Measurements from ENCODE around the gene CEP170.

Gene CEP170

GRCh38 chr1:243254927-243255790 is at the start of gene CEP170:
CEP170 (minus strand) TSS chr1:243255281; CDS start chr1:243225280, 30,001 bp downstream.
- peak; percentile 77 for DNase-seq (ENCODE audit: low read depth)

- no peak for DNase-seq (ENCODE audit: low read depth)
Measured at GRCh38 chr1:243301059-243301458, 46.0 kb upstream of the CEP170 start.

DNA sequence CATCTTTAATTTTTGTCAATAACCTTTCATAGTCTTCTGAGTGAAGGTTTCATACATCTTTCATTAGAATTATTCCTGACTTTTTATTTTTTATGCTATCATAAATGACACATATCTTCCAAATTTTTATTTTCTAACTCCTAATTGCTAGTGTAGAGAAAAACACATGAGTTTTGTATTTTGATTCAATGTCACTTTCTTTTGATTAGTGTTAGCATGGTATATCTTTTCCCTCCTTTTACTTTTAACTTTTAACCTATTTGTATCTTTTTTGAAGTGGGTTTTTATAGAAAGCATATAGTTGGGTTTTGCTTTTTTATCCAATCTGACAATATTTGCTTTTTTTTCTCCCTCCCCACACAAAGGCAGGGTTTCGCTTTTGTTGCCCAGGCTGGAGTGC is 44.0 kb upstream of the CEP170 start:
- DNase-seq (ENCODE audit: low read depth) = no peak

DNA sequence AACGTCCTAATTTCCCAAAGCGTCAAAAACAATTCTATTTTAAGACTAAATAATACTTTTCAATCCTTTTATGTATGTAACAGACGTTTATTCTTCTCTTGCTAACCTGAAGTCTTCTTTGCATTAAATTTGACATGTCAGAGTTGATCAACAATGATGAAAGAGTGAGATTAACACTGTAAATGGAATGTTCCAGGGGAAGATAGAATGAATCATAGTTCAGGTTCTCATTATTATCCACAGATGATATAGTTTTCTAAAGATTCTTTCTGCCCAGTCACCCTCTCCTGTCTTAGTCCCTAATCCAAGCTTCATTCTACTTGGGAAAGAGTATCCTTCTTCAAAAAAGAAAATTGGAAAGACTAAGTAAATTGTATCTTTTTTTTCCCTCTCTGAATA is 39.6 kb upstream of the CEP170 start:
- DNase-seq (ENCODE audit: low read depth) = no peak

DNA sequence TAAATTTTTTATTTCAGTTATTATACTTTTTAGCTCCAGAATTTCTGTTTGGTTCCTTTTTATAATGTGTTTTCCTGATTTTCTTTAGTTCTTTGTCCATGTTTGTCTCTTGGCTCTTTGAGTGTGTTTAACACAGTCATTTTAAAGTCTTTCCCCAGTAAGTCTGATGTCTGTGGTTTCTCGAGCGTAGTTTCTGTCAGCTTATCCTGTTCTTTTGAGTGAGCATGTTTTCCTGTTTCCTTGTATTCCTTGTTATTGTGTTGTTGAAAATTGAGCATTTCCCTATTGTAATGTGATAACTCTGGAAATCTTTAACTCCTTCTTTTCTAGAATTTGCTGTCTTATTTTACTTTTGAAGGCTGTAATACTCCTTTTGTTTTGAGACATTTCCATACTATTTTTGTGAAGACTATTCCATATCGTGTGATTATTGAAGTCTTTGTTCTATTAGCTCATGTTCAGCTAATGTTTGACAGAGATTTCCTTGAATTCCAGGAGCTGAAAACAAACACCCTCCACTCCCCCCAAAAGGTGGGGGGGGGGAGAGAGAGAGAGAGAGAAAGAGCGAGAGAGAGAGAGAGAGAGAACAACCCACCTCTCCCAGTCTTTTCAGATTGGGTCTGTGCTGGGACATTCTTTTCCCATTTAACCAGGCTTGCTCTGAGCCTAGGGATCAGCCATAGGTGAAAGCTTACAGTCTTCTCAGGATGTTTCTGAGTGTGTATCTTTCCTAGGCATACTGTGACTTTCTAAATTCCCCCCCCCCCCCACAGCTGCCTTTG is 39.1 kb upstream of the CEP170 start:
- no peak for DNase-seq (ENCODE audit: low read depth)

DNA sequence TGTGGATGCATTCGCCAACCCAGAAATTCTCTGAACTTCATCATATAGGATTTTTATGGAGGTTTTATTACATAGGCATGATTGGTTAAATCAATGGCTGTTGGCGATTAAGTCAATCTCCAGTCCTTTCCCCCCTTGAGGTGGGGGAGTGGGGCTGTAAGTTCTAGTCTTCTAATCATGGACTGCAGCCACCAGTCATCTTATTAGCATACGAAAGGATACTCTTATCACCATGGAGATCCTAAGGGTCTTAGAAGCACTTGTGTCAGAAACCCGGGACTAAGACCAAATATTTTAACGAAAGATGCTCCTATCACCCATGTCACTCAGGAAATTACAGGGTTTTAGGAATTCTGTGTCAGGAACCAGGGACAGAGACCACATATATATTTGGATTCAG is 37.0 kb upstream of the CEP170 start:
- DNase-seq (ENCODE audit: low read depth) = no peak

DNA sequence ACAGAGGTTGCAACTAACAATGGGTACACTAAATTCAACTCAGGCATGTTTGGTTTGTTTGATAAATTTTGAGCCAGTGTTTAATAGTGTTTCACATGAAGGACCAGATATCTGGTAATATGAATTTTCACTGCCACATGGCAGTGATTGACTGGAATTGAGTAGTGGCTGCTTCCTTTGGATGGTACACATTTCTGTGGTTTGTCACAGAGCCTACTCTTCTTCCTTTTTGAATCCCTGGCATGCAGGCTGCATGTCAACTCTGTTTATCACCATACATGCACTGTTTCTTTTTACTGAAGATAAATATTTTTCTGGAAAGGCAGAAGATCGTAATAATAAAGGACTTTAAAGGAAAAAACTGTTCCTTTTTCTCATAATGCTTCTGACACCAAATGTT is 36.2 kb upstream of the CEP170 start:
- no peak for DNase-seq (ENCODE audit: low read depth)

DNA sequence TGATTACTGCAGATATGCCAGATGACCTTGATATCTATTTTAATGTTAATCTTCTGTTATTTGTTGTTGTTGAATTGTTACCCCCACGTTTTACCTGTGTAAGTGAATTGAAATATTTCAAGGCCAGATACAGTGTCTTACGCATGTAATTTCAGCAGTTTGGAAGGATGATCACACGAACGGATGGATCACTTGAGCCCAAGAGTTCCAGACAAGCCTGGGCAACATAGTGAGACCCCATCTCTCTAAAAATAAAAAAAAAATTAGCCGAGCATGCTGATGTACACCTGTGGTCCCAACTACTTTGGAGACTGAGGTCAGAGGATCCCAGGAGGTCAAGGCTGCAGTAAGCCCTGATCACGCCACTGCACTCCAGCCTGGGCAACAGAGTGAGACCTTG is 33.0 kb upstream of the CEP170 start:
- DNase-seq (ENCODE audit: low read depth) = no peak

- DNase-seq (ENCODE audit: low read depth) = no peak
Measured at GRCh38 chr1:243287652-243288051, 32.6 kb upstream of the CEP170 start.

DNA sequence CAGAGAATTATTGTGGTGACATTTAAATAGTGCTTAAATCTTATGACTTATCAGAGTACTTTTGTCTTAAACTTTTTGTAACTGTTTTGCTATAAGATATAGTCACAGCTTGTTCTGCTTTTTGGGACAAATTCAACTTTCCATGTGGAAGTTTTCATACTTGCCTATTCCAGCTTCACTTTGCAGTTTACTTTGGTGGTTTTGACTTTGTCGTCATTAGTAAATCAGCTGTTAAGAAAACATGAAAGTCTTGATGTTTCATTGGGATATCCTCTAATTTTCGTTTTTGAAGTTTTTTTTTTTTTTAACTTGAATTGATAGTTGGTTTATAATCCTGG is 32.0 kb upstream of the CEP170 start:
- DNase-seq (ENCODE audit: low read depth) = no peak

DNA sequence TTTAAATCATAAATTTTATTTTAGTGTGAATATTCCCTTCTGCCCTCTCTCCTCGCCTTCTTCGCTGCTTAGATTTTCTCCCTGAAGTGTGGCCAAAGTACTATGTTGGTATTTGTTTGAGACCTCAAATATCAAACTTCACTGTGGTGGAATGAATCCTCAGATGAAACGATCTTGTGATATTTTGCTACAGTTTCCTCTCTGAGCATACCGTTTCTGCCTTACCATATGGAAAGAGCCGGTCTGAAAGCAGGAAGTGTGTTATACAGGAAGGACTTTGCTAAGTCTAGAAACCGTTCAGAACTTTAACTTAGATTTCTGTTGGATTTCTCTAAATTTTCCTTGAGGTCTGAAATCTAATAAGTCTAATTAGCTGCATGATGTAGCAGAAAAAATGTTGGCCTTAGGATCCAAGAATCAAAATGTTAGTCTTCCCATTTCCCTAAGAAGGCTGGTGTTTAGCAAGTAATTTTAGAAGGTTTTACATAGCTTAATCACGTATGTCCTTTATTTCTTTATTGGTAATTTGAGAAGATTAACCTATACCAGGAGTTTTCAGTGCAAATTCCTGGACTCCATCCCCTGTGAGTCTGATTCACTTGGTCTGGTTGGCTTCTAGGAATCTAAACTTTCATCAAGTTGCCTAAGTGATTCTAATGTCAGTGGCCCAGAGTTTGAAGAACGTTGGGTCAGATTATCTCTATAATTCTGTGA is 31.5 kb upstream of the CEP170 start:
- no peak for DNase-seq (ENCODE audit: low read depth)

GRCh38 chr1:243281672-243282071 is 26.6 kb upstream of the CEP170 start:
- DNase-seq (ENCODE audit: low read depth) = no peak

GRCh38 chr1:243280571-243281129 is 25.6 kb upstream of the CEP170 start:
- DNase-seq (ENCODE audit: low read depth) = no peak

GRCh38 chr1:243275316-243275715 is 20.2 kb upstream of the CEP170 start:
- no peak for DNase-seq (ENCODE audit: low read depth)

GRCh38 chr1:243273945-243274344 is 18.9 kb upstream of the CEP170 start:
- DNase-seq (ENCODE audit: low read depth) = no peak

DNA sequence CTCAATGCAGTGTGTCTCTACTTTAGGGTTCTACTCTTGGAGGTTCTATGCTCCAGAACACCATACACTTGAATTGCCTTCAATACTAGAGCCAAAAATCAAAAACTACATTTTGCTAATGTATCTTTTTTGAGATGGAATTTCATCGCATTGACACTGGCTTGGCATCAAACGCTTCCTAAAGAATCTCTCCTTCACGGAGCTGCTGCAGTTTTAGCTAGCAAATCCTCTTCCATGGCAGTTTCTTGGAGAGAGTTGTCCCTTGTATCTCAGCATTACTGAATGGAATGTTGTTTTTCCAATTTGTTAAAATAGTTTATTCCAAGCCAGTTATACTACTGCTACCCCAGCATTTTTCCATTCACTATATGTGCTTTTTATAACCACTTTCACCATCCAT is 18.4 kb upstream of the CEP170 start:
- no peak for DNase-seq (ENCODE audit: low read depth)

- DNase-seq (ENCODE audit: low read depth) = no peak
Measured at GRCh38 chr1:243272401-243272800, 17.3 kb upstream of the CEP170 start.

GRCh38 chr1:243271996-243272395 is 16.9 kb upstream of the CEP170 start:
- DNase-seq (ENCODE audit: low read depth) = no peak

DNA sequence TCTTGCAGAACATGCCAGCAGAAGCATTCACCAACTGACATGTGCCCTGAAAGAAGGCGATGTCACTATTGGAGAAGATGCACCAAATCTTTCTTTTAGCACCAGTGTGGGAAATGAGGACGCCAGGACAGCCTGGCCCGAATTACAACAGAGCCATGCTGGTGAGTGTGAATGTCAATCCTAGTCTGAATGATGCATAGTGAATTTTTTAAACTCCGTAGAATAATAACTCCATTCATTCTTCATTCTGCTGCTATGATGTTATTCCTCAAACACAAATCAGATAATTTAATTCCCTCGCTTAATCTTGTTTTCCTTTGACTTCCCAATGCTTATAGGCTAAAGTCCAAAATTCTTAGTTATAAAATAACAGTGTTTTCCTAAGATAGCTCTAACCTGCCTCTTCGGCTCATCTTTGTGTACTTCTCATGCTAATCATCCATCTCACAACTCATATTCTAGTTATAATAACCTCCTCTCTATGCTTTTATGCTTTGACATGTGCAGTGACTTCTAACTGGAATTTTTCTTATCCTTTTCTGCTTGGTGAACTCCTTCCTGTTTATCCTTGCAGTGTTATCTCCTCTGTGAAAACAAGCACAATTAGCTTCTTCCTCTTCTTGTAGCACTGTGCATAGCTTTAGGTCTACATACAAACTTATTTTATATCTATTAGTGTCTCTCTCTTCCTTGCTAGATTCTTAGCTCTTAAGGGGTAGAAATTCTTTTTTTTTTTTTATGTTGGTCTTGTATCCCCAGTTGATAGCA is 15.2 kb upstream of the CEP170 start:
- no peak for DNase-seq (ENCODE audit: low read depth)

- DNase-seq (ENCODE audit: low read depth) = no peak
Measured at GRCh38 chr1:243269461-243269801, 14.3 kb upstream of the CEP170 start.

GRCh38 chr1:243268751-243269460 is 13.8 kb upstream of the CEP170 start:
- DNase-seq (ENCODE audit: low read depth) = no peak
